KMS-11 (cell line): ENCODE data around the gene PUM2.
"Not testable (repeated sequence)": the region's sequence is repeated elsewhere in the genome, so short reads cannot be mapped to it uniquely, and the experiment has no call there.

ENCODE experiments used
- H2AFZ ChIP-seq: fragments of 200-600 bp; sonication (generic); 2 replicates; pipeline ENCODE4 v1.6.1; 2016; ENCODE audit warnings: antibody characterized with exemption, mixed run types, low read depth
- H3K27ac ChIP-seq: fragments of 200-600 bp; sonication (generic); 2 replicates; pipeline ENCODE4 v1.6.1; 2016; ENCODE audit warnings: mild to moderate bottlenecking, mixed run types
- H3K27me3 ChIP-seq: fragments of 200-600 bp; sonication (generic); 2 replicates; pipeline ENCODE4 v1.6.1; 2017; ENCODE audit warnings: mild to moderate bottlenecking, low read depth, mixed run types, moderate library complexity; ENCODE audit not compliant: insufficient read depth
- H3K36me3 ChIP-seq: fragments of 200-600 bp; sonication (generic); 2 replicates; pipeline ENCODE4 v1.6.1; 2017; ENCODE audit warnings: mild to moderate bottlenecking, mixed run types; ENCODE audit not compliant: insufficient read depth
- H3K4me1 ChIP-seq: fragments of 200-600 bp; sonication (generic); 2 replicates; pipeline ENCODE4 v1.6.1; 2016; ENCODE audit warnings: mild to moderate bottlenecking, low read depth, mixed run types; ENCODE audit not compliant: poor library complexity, severe bottlenecking
- H3K4me2 ChIP-seq: fragments of 200-600 bp; sonication (generic); 2 replicates; pipeline ENCODE4 v1.7.0; 2016; ENCODE audit warnings: mild to moderate bottlenecking, mixed run types
- H3K4me3 ChIP-seq: fragments of 200-600 bp; sonication (generic); IDR thresholded peaks from 2 replicates; pipeline ENCODE4 v1.6.1; 2017; ENCODE audit warnings: low read depth, low read length, mixed read lengths; ENCODE audit not compliant: insufficient read depth
- H3K79me2 ChIP-seq: fragments of 200-600 bp; sonication (generic); 2 replicates; pipeline ENCODE4 v1.6.1; 2016; ENCODE audit warnings: low read depth, mixed run types; ENCODE audit not compliant: insufficient read depth
- H3K9ac ChIP-seq: fragments of 200-600 bp; sonication (generic); 2 replicates; pipeline ENCODE4 v1.6.1; 2016; ENCODE audit warnings: mild to moderate bottlenecking, mixed run types
- H4K20me1 ChIP-seq: fragments of 200-600 bp; sonication (generic); 2 replicates; pipeline ENCODE4 v1.6.1; 2016; ENCODE audit warnings: mild to moderate bottlenecking, mixed run types; ENCODE audit not compliant: insufficient read depth
- TF ChIP-seq, protein P1 (sequence below): fragments of 200-600 bp; sonication (generic); conservative IDR thresholded peaks from 2 replicates; pipeline ENCODE4 v1.6.1; 2017; ENCODE audit warnings: low read depth, mild to moderate bottlenecking, antibody characterized with exemption, low read length, moderate library complexity, mixed read lengths

The PUM2 gene

DNA sequence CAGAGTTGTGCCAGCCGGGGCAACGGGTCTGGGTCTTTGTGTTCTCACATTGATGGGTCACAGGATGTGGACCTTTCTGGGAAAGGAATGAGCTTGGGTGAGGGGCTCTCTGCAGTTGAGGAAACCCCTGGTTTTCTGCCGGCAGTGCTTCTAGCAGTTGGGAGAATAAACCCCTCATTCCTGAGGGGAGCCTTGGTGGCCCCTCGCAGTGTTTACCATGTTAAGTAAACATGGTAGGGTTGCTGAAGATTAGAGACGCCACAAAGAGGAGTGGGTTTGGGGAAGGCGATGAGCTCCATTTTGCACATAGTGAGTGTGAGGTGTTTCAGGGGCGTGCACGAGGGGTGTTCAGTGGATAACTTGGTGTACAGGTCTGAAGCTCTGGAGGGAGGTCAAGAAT lies 27.7 kb upstream of the PUM2 start:
- H3K36me3 ChIP-seq, result no peaks in the 10 kb centered on the region
- no peaks in the 10 kb centered on the region for H4K20me1 ChIP-seq
- H3K79me2 ChIP-seq, result no peaks in the 10 kb centered on the region
- no peak overlapping the region for H3K4me2 ChIP-seq
- no peak overlapping the region for H3K27ac ChIP-seq
- no peak overlapping the region for H2AFZ ChIP-seq
- H3K27me3 ChIP-seq, result no peaks in the 10 kb centered on the region
- H3K4me3 ChIP-seq, result no peak overlapping the region
- no peaks in the 10 kb centered on the region for H3K4me1 ChIP-seq
- no peak overlapping the region for H3K9ac ChIP-seq
- TF ChIP-seq, protein P1, sequence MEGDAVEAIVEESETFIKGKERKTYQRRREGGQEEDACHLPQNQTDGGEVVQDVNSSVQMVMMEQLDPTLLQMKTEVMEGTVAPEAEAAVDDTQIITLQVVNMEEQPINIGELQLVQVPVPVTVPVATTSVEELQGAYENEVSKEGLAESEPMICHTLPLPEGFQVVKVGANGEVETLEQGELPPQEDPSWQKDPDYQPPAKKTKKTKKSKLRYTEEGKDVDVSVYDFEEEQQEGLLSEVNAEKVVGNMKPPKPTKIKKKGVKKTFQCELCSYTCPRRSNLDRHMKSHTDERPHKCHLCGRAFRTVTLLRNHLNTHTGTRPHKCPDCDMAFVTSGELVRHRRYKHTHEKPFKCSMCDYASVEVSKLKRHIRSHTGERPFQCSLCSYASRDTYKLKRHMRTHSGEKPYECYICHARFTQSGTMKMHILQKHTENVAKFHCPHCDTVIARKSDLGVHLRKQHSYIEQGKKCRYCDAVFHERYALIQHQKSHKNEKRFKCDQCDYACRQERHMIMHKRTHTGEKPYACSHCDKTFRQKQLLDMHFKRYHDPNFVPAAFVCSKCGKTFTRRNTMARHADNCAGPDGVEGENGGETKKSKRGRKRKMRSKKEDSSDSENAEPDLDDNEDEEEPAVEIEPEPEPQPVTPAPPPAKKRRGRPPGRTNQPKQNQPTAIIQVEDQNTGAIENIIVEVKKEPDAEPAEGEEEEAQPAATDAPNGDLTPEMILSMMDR, result no peak

DNA sequence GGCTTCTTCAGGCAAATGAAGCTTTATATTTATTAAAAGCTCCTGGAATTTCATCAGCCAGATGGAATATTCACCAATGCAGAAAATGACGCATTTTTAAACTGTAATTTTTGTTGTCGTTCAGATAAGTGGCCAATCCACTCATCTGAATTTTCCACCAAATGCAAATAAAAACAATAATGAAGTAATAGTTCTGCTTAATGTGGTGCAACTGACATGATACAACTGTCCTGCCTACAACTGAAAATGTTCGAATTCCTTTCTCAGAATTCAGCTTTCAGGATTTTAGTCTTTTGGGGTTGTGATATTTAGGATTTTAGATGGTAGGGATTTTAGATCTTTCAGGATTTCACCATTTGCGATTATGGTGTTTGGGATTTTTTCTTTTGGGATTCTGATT lies 27.1 kb upstream of the PUM2 start:
- no peaks in the 10 kb centered on the region for H4K20me1 ChIP-seq
- H3K79me2 ChIP-seq, result no peaks in the 10 kb centered on the region
- TF ChIP-seq, protein P1, result no peak
- no peak overlapping the region for H3K4me2 ChIP-seq
- no peaks in the 10 kb centered on the region for H3K36me3 ChIP-seq
- H3K4me1 ChIP-seq, result no peaks in the 10 kb centered on the region
- no peak overlapping the region for H3K27ac ChIP-seq
- no peak overlapping the region for H3K9ac ChIP-seq
- no peaks in the 10 kb centered on the region for H3K27me3 ChIP-seq
- H2AFZ ChIP-seq, result no peak overlapping the region
- H3K4me3 ChIP-seq, result no peak overlapping the region

DNA sequence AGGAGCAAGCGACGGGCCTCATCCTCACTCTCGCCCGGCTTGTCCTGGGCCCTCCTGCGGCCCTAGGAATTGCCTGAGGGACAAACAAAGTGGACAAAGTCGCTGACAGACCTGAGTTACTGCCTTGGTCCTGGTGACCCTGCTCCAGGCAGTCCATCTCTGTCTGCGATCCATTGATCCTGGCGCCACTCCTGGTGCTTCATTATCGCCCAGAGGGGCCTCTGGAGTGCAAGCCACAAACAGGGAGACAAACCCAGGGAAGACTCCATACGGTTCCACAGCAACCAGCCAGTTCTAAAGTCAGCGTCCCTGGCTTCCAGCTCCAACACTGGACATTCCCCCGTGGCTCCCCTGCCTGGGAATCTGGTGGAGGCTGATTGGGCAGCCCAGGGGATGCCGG lies 24.3 kb upstream of the PUM2 start:
- not testable (repeated sequence) for H4K20me1 ChIP-seq, H2AFZ ChIP-seq, H3K79me2 ChIP-seq, H3K4me2 ChIP-seq, H3K27me3 ChIP-seq, H3K4me1 ChIP-seq, H3K4me3 ChIP-seq, H3K27ac ChIP-seq, H3K9ac ChIP-seq, H3K36me3 ChIP-seq

DNA sequence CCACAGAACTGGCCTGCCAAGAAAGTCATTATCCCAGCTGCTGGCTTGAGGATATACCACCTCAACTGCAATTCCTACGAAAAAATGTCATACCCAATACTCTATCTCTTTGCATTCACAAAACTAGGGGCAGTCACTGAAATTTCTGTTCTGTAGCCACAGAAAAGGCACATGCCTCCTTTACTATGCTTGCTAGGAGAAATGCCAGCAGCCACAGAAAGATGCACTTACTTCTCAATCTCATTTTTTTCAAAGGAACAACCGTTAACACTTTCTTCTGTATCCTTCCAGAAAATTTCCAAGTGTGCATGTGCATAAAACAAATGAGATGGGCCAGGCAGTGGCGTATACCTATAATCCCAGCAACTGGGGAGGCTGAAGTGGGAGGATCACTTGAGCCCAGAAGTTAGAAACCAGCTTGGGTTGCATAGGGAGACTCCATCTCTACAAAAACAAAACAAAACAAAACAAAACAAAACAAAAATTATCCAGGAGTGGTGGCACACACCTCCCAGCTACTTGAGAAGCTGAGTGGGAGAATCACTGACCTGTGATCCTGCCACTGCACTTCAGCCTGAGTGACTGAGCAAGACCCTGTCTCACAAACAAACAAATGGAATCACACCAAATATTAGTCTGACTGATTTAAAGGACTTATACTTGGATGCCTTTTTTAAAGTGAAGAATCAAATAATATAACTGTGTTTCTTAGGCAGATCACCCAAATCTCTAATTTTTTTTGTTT lies 22.4 kb upstream of the PUM2 start:
- Histone ChIP-seq H3K4me1 (no peaks in the 10 kb centered on the region), H3K4me3 (no peak overlapping the region), H3K79me2 (no peaks in the 10 kb centered on the region), H3K27me3 (no peaks in the 10 kb centered on the region), H3K36me3 (no peaks in the 10 kb centered on the region), H3K4me2 (no peak overlapping the region), H3K27ac (no peak overlapping the region), H2AFZ (no peak overlapping the region), H4K20me1 (no peaks in the 10 kb centered on the region), H3K9ac (no peak overlapping the region)
- TF ChIP-seq, protein P1, result no peak

DNA sequence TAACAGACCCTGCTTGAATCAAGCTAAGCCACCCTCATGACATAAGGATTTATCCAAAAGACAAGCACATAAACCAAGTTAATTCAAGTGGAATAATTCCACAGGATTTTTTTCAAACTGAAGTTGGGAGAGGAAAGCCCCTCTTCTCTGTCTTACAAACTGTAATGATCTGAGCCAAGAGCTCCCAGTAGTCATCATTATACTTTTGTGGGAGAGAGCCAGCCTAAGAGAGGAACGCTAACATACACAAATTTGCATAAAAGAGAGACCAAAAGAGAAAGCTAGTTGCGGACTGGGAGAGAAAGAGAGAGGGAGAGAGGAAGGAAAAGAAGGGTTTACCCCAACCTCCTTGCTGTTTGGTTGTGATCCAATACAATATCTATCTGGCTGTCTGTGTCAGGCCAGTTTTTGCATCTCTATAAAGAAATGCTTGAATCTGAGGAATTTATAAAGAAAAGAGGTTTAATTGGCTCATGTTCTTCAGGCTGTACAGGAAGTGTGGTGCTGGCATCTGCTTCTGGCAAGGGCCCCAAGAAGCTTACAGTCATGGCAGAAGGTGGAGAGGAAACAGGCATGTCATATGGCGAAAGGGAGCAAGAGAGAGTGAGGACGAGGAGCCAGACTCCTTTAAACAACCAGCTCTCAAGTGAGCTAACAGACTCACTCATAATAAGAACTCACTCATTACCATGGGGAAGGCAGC lies 20.8 kb upstream of the PUM2 start:
- no peak overlapping the region for H3K4me3 ChIP-seq
- no peak overlapping the region for H2AFZ ChIP-seq
- TF ChIP-seq, protein P1, result no peak

More for the DNA sequence above, 20.8 kb upstream of the PUM2 start:
- Histone ChIP-seq H3K4me1 (no peaks in the 10 kb centered on the region), H3K27ac (no peak overlapping the region), H3K36me3 (no peaks in the 10 kb centered on the region), H3K9ac (no peak overlapping the region), H3K79me2 (no peaks in the 10 kb centered on the region), H3K4me2 (no peak overlapping the region), H3K27me3 (no peaks in the 10 kb centered on the region), H4K20me1 (no peaks in the 10 kb centered on the region)
